ENCODE results near the gene RPL18A.

The RPL18A gene

DNA sequence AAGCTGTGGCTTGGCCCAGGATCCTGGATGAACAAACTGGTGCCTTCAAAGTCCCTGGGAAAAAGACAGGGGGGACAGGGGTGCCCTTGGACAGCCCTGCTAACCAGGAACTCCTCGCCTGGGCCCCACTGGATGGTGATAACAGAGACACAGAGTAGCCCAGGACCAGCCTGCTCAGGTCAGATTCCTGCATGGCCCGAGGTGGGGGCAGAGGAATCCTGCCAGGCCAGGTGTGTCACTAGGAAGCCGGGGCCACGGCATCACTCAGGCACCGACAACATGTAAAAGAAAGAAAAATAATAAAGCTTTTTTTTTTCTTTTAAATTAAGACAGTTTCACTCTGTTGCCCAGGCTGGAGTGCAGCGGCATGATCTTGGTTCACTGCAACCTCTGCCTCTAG lies 5.6 kb upstream of the RPL18A start (continued):
- TF ChIP-seq, protein P1, sequence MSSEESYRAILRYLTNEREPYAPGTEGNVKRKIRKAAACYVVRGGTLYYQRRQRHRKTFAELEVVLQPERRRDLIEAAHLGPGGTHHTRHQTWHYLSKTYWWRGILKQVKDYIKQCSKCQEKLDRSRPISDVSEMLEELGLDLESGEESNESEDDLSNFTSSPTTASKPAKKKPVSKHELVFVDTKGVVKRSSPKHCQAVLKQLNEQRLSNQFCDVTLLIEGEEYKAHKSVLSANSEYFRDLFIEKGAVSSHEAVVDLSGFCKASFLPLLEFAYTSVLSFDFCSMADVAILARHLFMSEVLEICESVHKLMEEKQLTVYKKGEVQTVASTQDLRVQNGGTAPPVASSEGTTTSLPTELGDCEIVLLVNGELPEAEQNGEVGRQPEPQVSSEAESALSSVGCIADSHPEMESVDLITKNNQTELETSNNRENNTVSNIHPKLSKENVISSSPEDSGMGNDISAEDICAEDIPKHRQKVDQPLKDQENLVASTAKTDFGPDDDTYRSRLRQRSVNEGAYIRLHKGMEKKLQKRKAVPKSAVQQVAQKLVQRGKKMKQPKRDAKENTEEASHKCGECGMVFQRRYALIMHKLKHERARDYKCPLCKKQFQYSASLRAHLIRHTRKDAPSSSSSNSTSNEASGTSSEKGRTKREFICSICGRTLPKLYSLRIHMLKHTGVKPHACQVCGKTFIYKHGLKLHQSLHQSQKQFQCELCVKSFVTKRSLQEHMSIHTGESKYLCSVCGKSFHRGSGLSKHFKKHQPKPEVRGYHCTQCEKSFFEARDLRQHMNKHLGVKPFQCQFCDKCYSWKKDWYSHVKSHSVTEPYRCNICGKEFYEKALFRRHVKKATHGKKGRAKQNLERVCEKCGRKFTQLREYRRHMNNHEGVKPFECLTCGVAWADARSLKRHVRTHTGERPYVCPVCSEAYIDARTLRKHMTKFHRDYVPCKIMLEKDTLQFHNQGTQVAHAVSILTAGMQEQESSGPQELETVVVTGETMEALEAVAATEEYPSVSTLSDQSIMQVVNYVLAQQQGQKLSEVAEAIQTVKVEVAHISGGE (tag by site-specific recombination; conservative IDR thresholded peaks at IDR 0.05; ENCODE audit: low read depth) = no peak

DNA sequence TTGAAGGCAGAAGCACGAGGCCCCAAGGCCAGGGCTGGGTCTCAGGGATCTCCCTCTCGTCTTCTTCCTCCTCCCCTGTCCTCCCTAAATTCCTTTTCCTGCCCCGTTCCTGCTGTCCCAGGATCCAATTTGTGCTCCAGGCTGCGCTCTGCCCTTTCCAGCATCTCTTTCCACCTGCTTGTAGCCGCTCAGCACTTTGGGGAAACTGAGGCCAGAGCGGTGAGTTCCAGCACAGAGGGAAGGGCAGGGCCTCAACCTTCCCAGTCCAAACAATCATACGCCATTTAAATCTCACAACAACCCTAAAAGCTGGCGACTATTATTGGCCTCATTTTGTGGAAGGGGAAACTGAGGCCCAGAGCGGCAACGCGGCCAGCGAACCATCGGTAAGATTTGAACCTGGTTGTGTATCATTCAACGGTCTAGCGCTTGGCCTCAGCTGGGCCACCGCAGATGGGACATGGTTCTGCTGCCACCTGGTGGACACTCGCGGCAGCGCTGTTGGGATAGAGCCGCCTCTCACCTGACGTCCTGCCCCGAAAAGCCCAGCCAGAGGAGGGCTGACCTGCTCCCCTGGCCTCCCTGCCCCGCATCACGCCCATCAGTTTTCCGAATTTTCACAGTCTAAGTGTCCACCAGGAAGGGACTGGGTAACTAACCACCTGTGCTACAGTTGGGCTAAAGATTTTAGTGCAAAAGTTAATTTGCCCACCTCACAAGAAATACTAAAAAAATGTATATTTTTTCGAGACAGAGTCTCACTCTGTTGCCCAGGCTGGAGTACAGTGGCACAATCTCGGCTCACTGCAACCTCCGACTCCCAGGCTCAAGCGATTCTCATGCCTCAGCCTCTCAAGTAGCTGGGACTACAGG lies 4.2 kb upstream of the RPL18A start:
- 0 out of 2 replicates have a peak, but pooled peaks cover 3% of the 10 kb centered on the region for H3K4me1 ChIP-seq (ENCODE audit: control insufficient read depth, insufficient read depth, low read length)
- ChIA-PET POLR2A (interaction anchor here (0.7 kb wide), 1 partner anchor 399 kb away, joined by 3 read pairs; no protein-coding TSS in a partner anchor), CTCF (interaction anchor here (0.6 to 2.4 kb wide), 23 partner anchors 9 to 415 kb away, joined by 3 to 11 read pairs (median 4); no protein-coding TSS in a partner anchor)
- H3K9me3 ChIP-seq (ENCODE audit: control insufficient read depth, insufficient read depth, low read depth, low read length) = no peaks in the 10 kb centered on the region
- H3K4me3 ChIP-seq (ENCODE audit: low read depth, low read length) = no peak overlapping the region
- H3K36me3 ChIP-seq (ENCODE audit: control insufficient read depth in 2 of 2, insufficient read depth in 1 of 2, low read length in 2 of 2) = peaks cover 0 to 4% of the 10 kb centered on the region in 2 experiments; a peak in 1 of 3 replicates
- no peak overlapping the region for H3K27ac ChIP-seq (ENCODE audit: extremely low read depth, low read depth, low read length)
- TF ChIP-seq ZNF426 (tag by site-specific recombination; IDR thresholded peaks at IDR 0.05) (no peak), BCL11B (tag by site-specific recombination; IDR thresholded peaks at IDR 0.05; ENCODE audit: low read depth) (no peak), SP7 (tag by site-specific recombination; IDR thresholded peaks at IDR 0.05) (peak; percentile 54; the same call in 1 of the 2 replicates), ZBTB8A (tag by site-specific recombination; IDR thresholded peaks at IDR 0.05) (peak; percentile 34), ZNF133 (tag by site-specific recombination; IDR thresholded peaks at IDR 0.05) (no peak), SP2 (tag by site-specific recombination; IDR thresholded peaks at IDR 0.05) (0 out of 2 replicates have a peak, but pooled peaks have one; percentile 15), ZSCAN30 (tag by site-specific recombination; IDR thresholded peaks at IDR 0.05) (peak; percentile 78), ZNF140 (tag by site-specific recombination; IDR thresholded peaks at IDR 0.05) (no peak), ZNF391 (tag by site-specific recombination; IDR thresholded peaks at IDR 0.05; ENCODE audit: borderline replicate concordance, low read depth) (0 out of 2 replicates have a peak, but pooled peaks have one; percentile 15), ZBTB17 (tag by site-specific recombination; IDR thresholded peaks at IDR 0.05) (peak; percentile 46), YY1 (tag by site-specific recombination; IDR thresholded peaks at IDR 0.05) (0 out of 2 replicates have a peak, but pooled peaks have one; percentile 27), ZNF776 (tag by site-specific recombination; IDR thresholded peaks at IDR 0.05; ENCODE audit: borderline replicate concordance) (no peak), ZNF654 (tag by site-specific recombination; IDR thresholded peaks at IDR 0.05; ENCODE audit: low read depth) (peak; percentile 95), ZNF2 (tag by site-specific recombination; IDR thresholded peaks at IDR 0.05) (peak; percentile 62; the same call in 1 of the 2 replicates), ZNF660 (tag by site-specific recombination; IDR thresholded peaks at IDR 0.05) (0 out of 2 replicates have a peak, but pooled peaks have one; percentile 38), ZNF629 (tag by site-specific recombination; IDR thresholded peaks at IDR 0.05) (peak; percentile 24; the same call in 1 of the 2 replicates), KLF8 (tag by site-specific recombination; IDR thresholded peaks at IDR 0.05) (peak; percentile 46; the same call in 1 of the 2 replicates), ZXDB (tag by site-specific recombination; IDR thresholded peaks at IDR 0.05) (peak; percentile 23; the same call in 1 of the 2 replicates), WT1 (tag by site-specific recombination; IDR thresholded peaks at IDR 0.05) (0 out of 2 replicates have a peak, but pooled peaks have one; percentile 25)
- TF ChIP-seq, protein P2, sequence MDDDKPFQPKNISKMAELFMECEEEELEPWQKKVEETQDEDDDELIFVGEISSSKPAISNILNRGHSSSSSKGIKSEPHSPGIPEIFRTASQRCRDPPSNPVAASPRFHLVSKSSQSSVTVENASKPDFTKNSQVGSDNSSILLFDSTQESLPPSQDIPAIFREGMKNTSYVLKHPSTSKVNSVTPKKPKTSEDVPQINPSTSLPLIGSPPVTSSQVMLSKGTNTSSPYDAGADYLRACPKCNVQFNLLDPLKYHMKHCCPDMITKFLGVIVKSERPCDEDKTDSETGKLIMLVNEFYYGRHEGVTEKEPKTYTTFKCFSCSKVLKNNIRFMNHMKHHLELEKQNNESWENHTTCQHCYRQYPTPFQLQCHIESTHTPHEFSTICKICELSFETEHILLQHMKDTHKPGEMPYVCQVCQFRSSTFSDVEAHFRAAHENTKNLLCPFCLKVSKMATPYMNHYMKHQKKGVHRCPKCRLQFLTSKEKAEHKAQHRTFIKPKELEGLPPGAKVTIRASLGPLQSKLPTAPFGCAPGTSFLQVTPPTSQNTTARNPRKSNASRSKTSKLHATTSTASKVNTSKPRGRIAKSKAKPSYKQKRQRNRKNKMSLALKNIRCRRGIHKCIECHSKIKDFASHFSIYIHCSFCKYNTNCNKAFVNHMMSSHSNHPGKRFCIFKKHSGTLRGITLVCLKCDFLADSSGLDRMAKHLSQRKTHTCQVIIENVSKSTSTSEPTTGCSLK (tag by site-specific recombination; IDR thresholded peaks at IDR 0.05) = no peak
- TF ChIP-seq, protein P3, sequence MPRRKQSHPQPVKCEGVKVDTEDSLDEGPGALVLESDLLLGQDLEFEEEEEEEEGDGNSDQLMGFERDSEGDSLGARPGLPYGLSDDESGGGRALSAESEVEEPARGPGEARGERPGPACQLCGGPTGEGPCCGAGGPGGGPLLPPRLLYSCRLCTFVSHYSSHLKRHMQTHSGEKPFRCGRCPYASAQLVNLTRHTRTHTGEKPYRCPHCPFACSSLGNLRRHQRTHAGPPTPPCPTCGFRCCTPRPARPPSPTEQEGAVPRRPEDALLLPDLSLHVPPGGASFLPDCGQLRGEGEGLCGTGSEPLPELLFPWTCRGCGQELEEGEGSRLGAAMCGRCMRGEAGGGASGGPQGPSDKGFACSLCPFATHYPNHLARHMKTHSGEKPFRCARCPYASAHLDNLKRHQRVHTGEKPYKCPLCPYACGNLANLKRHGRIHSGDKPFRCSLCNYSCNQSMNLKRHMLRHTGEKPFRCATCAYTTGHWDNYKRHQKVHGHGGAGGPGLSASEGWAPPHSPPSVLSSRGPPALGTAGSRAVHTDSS (tag by site-specific recombination; IDR thresholded peaks at IDR 0.05) = no peak
- TF ChIP-seq, protein P4, sequence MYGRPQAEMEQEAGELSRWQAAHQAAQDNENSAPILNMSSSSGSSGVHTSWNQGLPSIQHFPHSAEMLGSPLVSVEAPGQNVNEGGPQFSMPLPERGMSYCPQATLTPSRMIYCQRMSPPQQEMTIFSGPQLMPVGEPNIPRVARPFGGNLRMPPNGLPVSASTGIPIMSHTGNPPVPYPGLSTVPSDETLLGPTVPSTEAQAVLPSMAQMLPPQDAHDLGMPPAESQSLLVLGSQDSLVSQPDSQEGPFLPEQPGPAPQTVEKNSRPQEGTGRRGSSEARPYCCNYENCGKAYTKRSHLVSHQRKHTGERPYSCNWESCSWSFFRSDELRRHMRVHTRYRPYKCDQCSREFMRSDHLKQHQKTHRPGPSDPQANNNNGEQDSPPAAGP (tag by site-specific recombination; IDR thresholded peaks at IDR 0.05) = 0 out of 2 replicates have a peak, but pooled peaks have one; percentile 47
- TF ChIP-seq, protein P5, sequence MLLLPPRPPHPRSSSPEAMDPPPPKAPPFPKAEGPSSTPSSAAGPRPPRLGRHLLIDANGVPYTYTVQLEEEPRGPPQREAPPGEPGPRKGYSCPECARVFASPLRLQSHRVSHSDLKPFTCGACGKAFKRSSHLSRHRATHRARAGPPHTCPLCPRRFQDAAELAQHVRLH (tag by site-specific recombination; IDR thresholded peaks at IDR 0.05) = no peak
- TF ChIP-seq, protein P6, sequence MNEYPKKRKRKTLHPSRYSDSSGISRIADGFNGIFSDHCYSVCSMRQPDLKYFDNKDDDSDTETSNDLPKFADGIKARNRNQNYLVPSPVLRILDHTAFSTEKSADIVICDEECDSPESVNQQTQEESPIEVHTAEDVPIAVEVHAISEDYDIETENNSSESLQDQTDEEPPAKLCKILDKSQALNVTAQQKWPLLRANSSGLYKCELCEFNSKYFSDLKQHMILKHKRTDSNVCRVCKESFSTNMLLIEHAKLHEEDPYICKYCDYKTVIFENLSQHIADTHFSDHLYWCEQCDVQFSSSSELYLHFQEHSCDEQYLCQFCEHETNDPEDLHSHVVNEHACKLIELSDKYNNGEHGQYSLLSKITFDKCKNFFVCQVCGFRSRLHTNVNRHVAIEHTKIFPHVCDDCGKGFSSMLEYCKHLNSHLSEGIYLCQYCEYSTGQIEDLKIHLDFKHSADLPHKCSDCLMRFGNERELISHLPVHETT (tag by site-specific recombination; IDR thresholded peaks at IDR 0.05) = no peak

All from HEK293 (cell line).